Measurements from ENCODE around the gene ORC5. TPM values are rescaled to one million over a fixed set of nuclear protein-coding genes. Genes with fewer than 3 reads are reported as not detected.

Gene ORC5
- total RNA-seq, 1 experiment from 2014 or later = 25.9 TPM

- no peak for DNase-seq
- Histone ChIP-seq H2BK5ac (ENCODE audit: insufficient read length, low read length) (no peak overlapping the region), H3K4me1 (ENCODE audit: insufficient read depth, low read length) (no peaks in the 10 kb centered on the region), H3K9me3 (ENCODE audit: control insufficient read depth, low read depth, low read length) (no peaks in the 10 kb centered on the region), H3K4ac (ENCODE audit: low read depth, low read length) (no peak overlapping the region), H3K23me2 (ENCODE audit: insufficient read length, low read depth, low read length, poor library complexity, severe bottlenecking) (no peaks in the 10 kb centered on the region), H2AK5ac (ENCODE audit: insufficient read length, low read length) (no peak overlapping the region), H3K14ac (ENCODE audit: insufficient read depth, low read length) (no peak overlapping the region), H4K5ac (ENCODE audit: insufficient read length, low read depth, low read length) (no peak overlapping the region), H4K20me1 (ENCODE audit: control insufficient read depth, insufficient read depth, insufficient read length) (no peaks in the 10 kb centered on the region), H3K23ac (ENCODE audit: insufficient read length, low read depth, low read length) (no peak overlapping the region), H4K8ac (replicated peaks; ENCODE audit: insufficient read length, low read depth, low read length) (no peak overlapping the region), H3K56ac (ENCODE audit: insufficient read length, low read depth, low read length) (no peak overlapping the region), H3K27ac (ENCODE audit: insufficient read length, low read depth, low read length) (no peak overlapping the region), H2BK15ac (ENCODE audit: low read depth, low read length) (no peak overlapping the region), H2BK12ac (ENCODE audit: insufficient read length, low read depth, low read length) (no peak overlapping the region), H3K79me1 (ENCODE audit: insufficient read depth, low read depth, low read length, poor library complexity, severe bottlenecking) (no peaks in the 10 kb centered on the region), H2BK120ac (ENCODE audit: low read depth, low read length, poor library complexity, severe bottlenecking) (no peak overlapping the region), H2BK20ac (ENCODE audit: low read depth, low read length, poor library complexity, severe bottlenecking) (no peak overlapping the region), H3T11ph (ENCODE audit: low read length) (no peak overlapping the region), H3K18ac (ENCODE audit: insufficient read length, low read depth, low read length) (no peak overlapping the region), H2AFZ (ENCODE audit: low read length) (no peak overlapping the region), H4K91ac (ENCODE audit: insufficient read length, low read depth, low read length) (no peak overlapping the region), H3K27me3 (ENCODE audit: insufficient read depth, low read length) (no peaks in the 10 kb centered on the region), H3K9ac (ENCODE audit: extremely low read depth, insufficient read length, low read length) (no peak overlapping the region), H3K4me2 (ENCODE audit: insufficient read depth, insufficient read length, low read length) (no peak overlapping the region), H3K79me2 (ENCODE audit: insufficient read depth, low read length) (no peaks in the 10 kb centered on the region)
- no peaks in the 10 kb centered on the region for H3K4me1 Mint-ChIP-seq
- H3K4me3 Mint-ChIP-seq = no peak overlapping the region
- WGBS (ENCODE audit: extremely low coverage, insufficient read length, low lambda C conversion rate) = no CpG with 5 or more reads among the region's 3 CpGs
- no peak overlapping the region for H3K27ac Mint-ChIP-seq
- H3K36me3 Mint-ChIP-seq (ENCODE audit: insufficient read depth in 1 of 3, low read depth in 3 of 3) = peaks cover 0 to 4% (median 0%) of the 10 kb centered on the region in 3 experiments; a peak in 2 of 7 replicates
- no peaks in the 10 kb centered on the region; a peak in 1 of 5 replicates for H3K9me3 Mint-ChIP-seq
- TF ChIP-seq CTCF (conservative IDR thresholded peaks at IDR 0.05) = no peak
- peaks cover 10% of the 10 kb centered on the region for H3K27me3 Mint-ChIP-seq (ENCODE audit: low read depth)
Measured at GRCh38 chr7:104242638-104243037, 34.8 kb upstream of the ORC5 start.
